Nephron progenitor cell (in vitro differentiated cells): ENCODE data around the gene PRELID3B.

ENCODE experiments used
- DNase-seq: peaks from one replicate; pipeline ENCODE4 v3.0.0; 2021
- H3K27ac Mint-ChIP-seq: 2 replicates; pipeline ENCODE4 v1.8.0; 2021; ENCODE audit warnings: mild to moderate bottlenecking, moderate library complexity, mixed read lengths
- H3K27me3 Mint-ChIP-seq: 2 replicates; pipeline ENCODE4 v1.8.0; 2021; ENCODE audit warnings: mild to moderate bottlenecking, low read depth, mixed read lengths; ENCODE audit not compliant: poor library complexity
- H3K36me3 Mint-ChIP-seq: 2 replicates; pipeline ENCODE4 v1.8.0; 2021; ENCODE audit warnings: low read depth, mixed read lengths
- H3K4me1 Mint-ChIP-seq: 2 replicates; pipeline ENCODE4 v1.8.0; 2021; ENCODE audit warnings: mixed read lengths
- H3K4me3 Mint-ChIP-seq: 2 replicates; pipeline ENCODE4 v1.8.0; 2021; ENCODE audit warnings: mild to moderate bottlenecking, moderate library complexity, mixed read lengths
- H3K9me3 Mint-ChIP-seq: 2 replicates; pipeline ENCODE4 v1.8.0; 2021; ENCODE audit warnings: mild to moderate bottlenecking, moderate library complexity, mixed read lengths
- CTCF ChIP-seq: fragments of 200-600 bp; sonication (generic); IDR thresholded peaks from 2 replicates; pipeline ENCODE4 v1.5.0; 2021; ENCODE audit warnings: antibody characterized with exemption

PRELID3B gene

GRCh38 chr20:59063358-59064213 lies 21.0 kb upstream of the PRELID3B start:
- Mint-ChIP-seq H3K27ac (no peak overlapping the region), H3K4me3 (peak overlapping the region; percentile 21)

GRCh38 chr20:59062081-59062480 lies 19.5 kb upstream of the PRELID3B start:
- Mint-ChIP-seq H3K9me3 (no peaks in the 10 kb centered on the region), H3K4me1 (peaks cover 12% of the 10 kb centered on the region), H3K36me3 (no peaks in the 10 kb centered on the region), H3K27me3 (peaks cover 6% of the 10 kb centered on the region), H3K27ac (no peak overlapping the region), H3K4me3 (no peak overlapping the region)
- DNase-seq = no peak
- no peak for TF ChIP-seq CTCF

More at GRCh38 chr20:59063358-59064213, 21.0 kb upstream of the PRELID3B start:
- no peak for DNase-seq
- H3K27me3 Mint-ChIP-seq = peaks cover 6% of the 10 kb centered on the region
- H3K4me1 Mint-ChIP-seq = peaks cover 12% of the 10 kb centered on the region
- no peaks in the 10 kb centered on the region for H3K9me3 Mint-ChIP-seq
- no peaks in the 10 kb centered on the region for H3K36me3 Mint-ChIP-seq
- no peak for TF ChIP-seq CTCF

GRCh38 chr20:59055302-59055701 lies 12.7 kb upstream of the PRELID3B start:
- Mint-ChIP-seq H3K9me3 (peaks cover 5% of the 10 kb centered on the region), H3K4me3 (no peak overlapping the region), H3K4me1 (no peaks in the 10 kb centered on the region), H3K36me3 (no peaks in the 10 kb centered on the region), H3K27ac (no peak overlapping the region), H3K27me3 (peaks cover 18% of the 10 kb centered on the region)
- no peak for TF ChIP-seq CTCF
- DNase-seq = no peak

GRCh38 chr20:59051666-59052185 lies 9.1 kb upstream of the PRELID3B start:
- Mint-ChIP-seq H3K27ac (no peak overlapping the region), H3K27me3 (peaks cover 26% of the 10 kb centered on the region), H3K4me3 (no peak overlapping the region), H3K4me1 (no peaks in the 10 kb centered on the region), H3K9me3 (peaks cover 5% of the 10 kb centered on the region), H3K36me3 (no peaks in the 10 kb centered on the region)
- no peak for DNase-seq
- no peak for TF ChIP-seq CTCF

- no peak for DNase-seq
- H3K9me3 Mint-ChIP-seq = no peaks in the 10 kb centered on the region
- no peak overlapping the region for H3K27ac Mint-ChIP-seq
- H3K4me1 Mint-ChIP-seq = no peaks in the 10 kb centered on the region
- no peak for TF ChIP-seq CTCF
- H3K4me3 Mint-ChIP-seq = no peak overlapping the region
- no peaks in the 10 kb centered on the region for H3K36me3 Mint-ChIP-seq
- H3K27me3 Mint-ChIP-seq = peaks cover 26% of the 10 kb centered on the region
These were observed 7.9 kb upstream of the PRELID3B start for GRCh38 chr20:59050437-59050836.

- TF ChIP-seq CTCF = no peak
These were observed 6.1 kb upstream of the PRELID3B start for GRCh38 chr20:59048681-59049030.

More at GRCh38 chr20:59048681-59049030, 6.1 kb upstream of the PRELID3B start:
- H3K4me1 Mint-ChIP-seq = peaks cover 1% of the 10 kb centered on the region
- no peak overlapping the region for H3K4me3 Mint-ChIP-seq
- no peak overlapping the region for H3K27ac Mint-ChIP-seq
- H3K36me3 Mint-ChIP-seq = no peaks in the 10 kb centered on the region
- no peaks in the 10 kb centered on the region for H3K9me3 Mint-ChIP-seq
- no peak for DNase-seq
- H3K27me3 Mint-ChIP-seq = peaks cover 26% of the 10 kb centered on the region
